ENCODE results near the gene PHACTR1.

GRCh38 chr6:13190376-13190775, 473.8 kb downstream of the PHACTR1 start:
- TF ChIP-seq POLR2A (IDR thresholded peaks at IDR 0.05; ENCODE audit: low read depth, low read length) (no peak), POLR2AphosphoS5 (IDR thresholded peaks at IDR 0.05; ENCODE audit: low read depth, low read length) (no peak), TAF1 (IDR thresholded peaks at IDR 0.05; ENCODE audit: low read depth, low read length) (no peak), POU2F2 (IDR thresholded peaks at IDR 0.05; ENCODE audit: low read depth, low read length) (no peak)

Measured in GM12891 (cell line).